SK-N-SH (cell line): Measurements from ENCODE around the gene KIF5C. TPM values are rescaled to one million over a fixed set of nuclear protein-coding genes. Genes with fewer than 3 reads are reported as not detected.

Source experiments
- CTCF ChIA-PET: fragments of 300-600, 350-600 bp; formaldehyde crosslinking; extraction: SDS; loops from one replicate; lab custom pipeline; 2021; lab: Yijun Ruan, JAX
- POLR2A ChIA-PET: fragments of 350-600 bp; sonication (Branson Sonifier 250); formaldehyde crosslinking; extraction: SDS; loops from one replicate; lab custom pipeline; 2020; ENCODE audit warnings: antibody characterized with exemption, inconsistent platforms; lab: Yijun Ruan, JAX
- DNase-seq: peaks from one replicate; pipeline ENCODE4 v3.0.0; 2012
- H2AFZ ChIP-seq: fragments of 200-600 bp; sonication (generic); 2 replicates; pipeline ENCODE4 v1.8.1; 2016; ENCODE audit warnings: antibody characterized with exemption, mild to moderate bottlenecking, low read depth
- H3F3A ChIP-seq: fragments of 200-600 bp; sonication (generic); replicated peaks from 2 replicates; pipeline ENCODE3; 2016; ENCODE audit warnings: antibody characterized with exemption, mild to moderate bottlenecking; ENCODE audit not compliant: insufficient read depth
- H3K27ac ChIP-seq, 2 experiments: fragments of 200-500 bp in 1 of 2; fragments of 200-600 bp in 1 of 2; sonication (Bioruptor generic) in 1 of 2; sonication (generic), shearing (Covaris generic) in 1 of 2; 2 replicates each; pipeline versions ENCODE4 v1.5.1 to v1.6.1; 2014 to 2016; ENCODE audit warnings: low read depth in 2 of 2, inconsistent platforms in 1 of 2, low read length in 1 of 2, mild to moderate bottlenecking in 1 of 2, mixed read lengths in 1 of 2
- H3K27me3 ChIP-seq: fragments of 200-600 bp; sonication (generic), shearing (Covaris generic); 2 replicates; pipeline ENCODE4 v1.6.1; 2016; ENCODE audit warnings: mixed run types; ENCODE audit not compliant: insufficient read depth
- H3K36me3 ChIP-seq, 2 experiments: fragments of 200-500 bp in 1 of 2; fragments of 200-600 bp in 1 of 2; sonication (Bioruptor generic) in 1 of 2; sonication (generic) in 1 of 2; replicated peaks in 1 of 2; 2 replicates each; pipeline versions ENCODE3 to v1.5.1; 2014 to 2016; ENCODE audit warnings: low read length in 1 of 2, mild to moderate bottlenecking in 1 of 2; ENCODE audit not compliant: insufficient read depth in 2 of 2, control insufficient read depth in 1 of 2
- H3K4me1 ChIP-seq, 2 experiments: fragments of 200-500 bp in 1 of 2; fragments of 200-600 bp in 1 of 2; sonication (Bioruptor generic) in 1 of 2; sonication (generic), shearing (Covaris generic) in 1 of 2; 2 replicates each; pipeline versions ENCODE4 v1.5.1 to v1.6.1; 2014 to 2016; ENCODE audit warnings: low read depth in 1 of 2, low read length in 1 of 2, mixed run types in 1 of 2; ENCODE audit not compliant: insufficient read depth in 2 of 2, control insufficient read depth in 1 of 2
- H3K4me2 ChIP-seq: fragments of 200-600 bp; sonication (generic), shearing (Covaris generic); 2 replicates; pipeline ENCODE4 v1.6.1; 2017; ENCODE audit warnings: mixed run types
- H3K4me3 ChIP-seq, 2 experiments: fragments of 200-500 bp in 1 of 2; fragments of 200-600 bp in 1 of 2; sonication (Bioruptor generic) in 1 of 2; sonication (generic), shearing (Covaris generic) in 1 of 2; 2 replicates each; pipeline versions ENCODE4 v1.5.1 to v1.8.1; 2014 to 2016; ENCODE audit warnings: low read depth in 2 of 2, inconsistent platforms in 1 of 2, low read length in 1 of 2, mild to moderate bottlenecking in 1 of 2, mixed read lengths in 1 of 2, moderate library complexity in 1 of 2
- H3K79me2 ChIP-seq: fragments of 200-600 bp; sonication (generic); 2 replicates; pipeline ENCODE4 v1.8.1; 2017; ENCODE audit warnings: mild to moderate bottlenecking; ENCODE audit not compliant: insufficient read depth
- H3K9ac ChIP-seq: fragments of 200-600 bp; sonication (generic); 2 replicates; pipeline ENCODE4 v1.6.1; 2017; ENCODE audit warnings: mixed run types
- H3K9me2 ChIP-seq: fragments of 200-600 bp; sonication (generic); 2 replicates; pipeline ENCODE4 v1.6.1; 2017; ENCODE audit warnings: mixed run types
- H3K9me3 ChIP-seq: fragments of 200-600 bp; sonication (generic); 2 replicates; pipeline ENCODE4 v1.6.1; 2017; ENCODE audit warnings: mixed run types, mild to moderate bottlenecking, moderate library complexity
- H4K20me1 ChIP-seq: fragments of 200-600 bp; sonication (generic); 2 replicates; pipeline ENCODE4 v1.6.1; 2017; ENCODE audit warnings: mild to moderate bottlenecking, mixed run types; ENCODE audit not compliant: insufficient read depth
- ELF1 ChIP-seq: IDR thresholded peaks from 2 replicates; pipeline ENCODE4 v1.4.0; 2012
- EP300 ChIP-seq, 2 experiments: IDR thresholded peaks; 2 replicates each; pipeline versions ENCODE4 v1.4.0 to v1.6.1; 2012; ENCODE audit warnings: borderline replicate concordance in 1 of 2, low read depth in 1 of 2, low read length in 1 of 2
- EZH2phosphoT487 ChIP-seq: fragments of 200-600 bp; sonication (generic); IDR thresholded peaks from 2 replicates; pipeline ENCODE4 v1.6.1; 2017; ENCODE audit warnings: low read depth, mixed run types, mild to moderate bottlenecking, antibody characterized with exemption, moderate library complexity, borderline replicate concordance
- FOXJ3 ChIP-seq: sonication (generic); formaldehyde crosslinking; IDR thresholded peaks from 2 replicates; pipeline ENCODE4 v1.5.1; 2020; ENCODE audit warnings: mild to moderate bottlenecking, missing genetic modification reagents
- FOXM1 ChIP-seq: IDR thresholded peaks from 2 replicates; pipeline ENCODE4 v1.4.0; 2012; ENCODE audit warnings: low read depth, mild to moderate bottlenecking
- GABPA ChIP-seq: IDR thresholded peaks from 2 replicates; pipeline ENCODE4 v1.4.0; 2012; ENCODE audit warnings: low read depth, mild to moderate bottlenecking
- JUND ChIP-seq: IDR thresholded peaks from 2 replicates; pipeline ENCODE4 v1.4.0; 2012
- NFIC ChIP-seq: IDR thresholded peaks from 2 replicates; pipeline ENCODE4 v1.4.0; 2012; ENCODE audit warnings: borderline replicate concordance
- RCOR1 ChIP-seq: fragments of 150-350 bp; IDR thresholded peaks from 2 replicates; pipeline ENCODE4 v1.6.1; 2017; ENCODE audit warnings: antibody characterized with exemption, low read length
- RFX5 ChIP-seq: IDR thresholded peaks from 2 replicates; pipeline ENCODE4 v1.6.1; 2012; ENCODE audit warnings: mild to moderate bottlenecking, improper control_type of control experiment, low read length
- RXRA ChIP-seq: IDR thresholded peaks from 2 replicates; pipeline ENCODE4 v1.4.0; 2012; ENCODE audit warnings: low read depth, mild to moderate bottlenecking, borderline replicate concordance
- SIN3A ChIP-seq: IDR thresholded peaks from 2 replicates; pipeline ENCODE4 v1.6.1; 2012; ENCODE audit warnings: low read depth, mild to moderate bottlenecking, low read length, moderate library complexity, borderline replicate concordance
- TAF1 ChIP-seq: IDR thresholded peaks from 2 replicates; pipeline ENCODE4 v1.6.1; 2012; ENCODE audit warnings: low read depth, mild to moderate bottlenecking, low read length, moderate library complexity, borderline replicate concordance
- TCF12 ChIP-seq: IDR thresholded peaks from 2 replicates; pipeline ENCODE4 v1.4.0; 2012
- TEAD4 ChIP-seq: IDR thresholded peaks from 2 replicates; pipeline ENCODE4 v1.4.0; 2012; ENCODE audit warnings: mild to moderate bottlenecking, borderline replicate concordance; ENCODE audit not compliant: insufficient read depth
- USF1 ChIP-seq: IDR thresholded peaks from 2 replicates; pipeline ENCODE4 v1.4.0; 2012; ENCODE audit warnings: low read depth, borderline replicate concordance
- ZBTB33 ChIP-seq: IDR thresholded peaks from 2 replicates; pipeline ENCODE4 v1.4.0; 2012; ENCODE audit warnings: low read depth, borderline replicate concordance
- WGBS: methylation state at CpG from one replicate; pipeline ENCODE4 v1.1.6; 2017; ENCODE audit warnings: low lambda C conversion rate; 5-methylcytosine and 5-hydroxymethylcytosine counted together
- polyA plus RNA-seq, 3 experiments: library from polyadenylated mRNA; depleted of rRNA; stranded (reverse); fragments of >200 nt; gene quantifications; 2 replicates each; pipeline ENCODE4 v1.2.3, GENCODE V29; 2012
- TF ChIP-seq, protein P1 (sequence below): fragments of 150-350 bp; IDR thresholded peaks from 2 replicates; pipeline ENCODE4 v1.6.1; 2016; ENCODE audit warnings: mild to moderate bottlenecking, low read depth, low read length
- TF ChIP-seq, protein P2 (sequence below): fragments of 150-350 bp; IDR thresholded peaks from 2 replicates; pipeline ENCODE4 v1.6.1; 2017; ENCODE audit warnings: antibody characterized with exemption, low read length, low read depth, borderline replicate concordance

KIF5C gene
- polyA plus RNA-seq, 1 of the 3 experiments (the other 2 are of a cell fraction): 3.9 TPM

- no peak for DNase-seq
- TF ChIP-seq SIN3A (no peak), RFX5 (no peak)
- Histone ChIP-seq H3K4me2 (no peak overlapping the region), H3K4me3 (no peak overlapping the region), H3K9me3 (no peaks in the 10 kb centered on the region), H4K20me1 (no peaks in the 10 kb centered on the region), H3F3A (no peaks in the 10 kb centered on the region), H3K79me2 (no peaks in the 10 kb centered on the region), H3K27ac (no peak overlapping the region), H2AFZ (no peak overlapping the region), H3K27me3 (no peaks in the 10 kb centered on the region), H3K9me2 (no peaks in the 10 kb centered on the region), H3K4me1 (peaks cover 0 to 4% of the 10 kb centered on the region in 2 experiments; a peak in 2 of 4 replicates), H3K9ac (no peak overlapping the region), H3K36me3 (peaks cover 10 to 11% of the 10 kb centered on the region in 2 experiments)
- POLR2A ChIA-PET: no interaction called here
- WGBS: 81% methylated on average over 3 of the region's 3 CpGs
- CTCF ChIA-PET: interaction anchor here (1.3 kb wide), 1 partner anchor 55 kb away, joined by 3 read pairs; no protein-coding TSS in a partner anchor
Measured at GRCh38 chr2:148981781-148982180, 106.8 kb downstream of the KIF5C start.

- POLR2A ChIA-PET: no interaction called here
- no peaks in the 10 kb centered on the region for H3K9me2 ChIP-seq
- DNase-seq: no peak
- H3K79me2 ChIP-seq: no peaks in the 10 kb centered on the region
- peaks cover 10 to 11% of the 10 kb centered on the region in 2 experiments for H3K36me3 ChIP-seq
- peaks cover 0 to 4% of the 10 kb centered on the region in 2 experiments; a peak in 2 of 4 replicates for H3K4me1 ChIP-seq
- WGBS: 100% methylated on average over 4 of the region's 5 CpGs
- H4K20me1 ChIP-seq: no peaks in the 10 kb centered on the region
- H3K4me3 ChIP-seq: no peak overlapping the region
- H3K9ac ChIP-seq: no peak overlapping the region
- no peaks in the 10 kb centered on the region for H3F3A ChIP-seq
- TF ChIP-seq EZH2phosphoT487 (no peak), RCOR1 (no peak), USF1 (no peak), TAF1 (no peak), RFX5 (no peak), ZBTB33 (no peak), ELF1 (no peak), RXRA (no peak), FOXJ3 (no peak), GABPA (no peak), JUND (no peak), NFIC (no peak), TEAD4 (no peak), FOXM1 (no peak), TCF12 (no peak), EP300 (IDR thresholded peaks at IDR 0.05; ENCODE audit: borderline replicate concordance in 1 of 2, low read depth in 1 of 2, low read length in 1 of 2) (no peak)
- TF ChIP-seq, protein P1, sequence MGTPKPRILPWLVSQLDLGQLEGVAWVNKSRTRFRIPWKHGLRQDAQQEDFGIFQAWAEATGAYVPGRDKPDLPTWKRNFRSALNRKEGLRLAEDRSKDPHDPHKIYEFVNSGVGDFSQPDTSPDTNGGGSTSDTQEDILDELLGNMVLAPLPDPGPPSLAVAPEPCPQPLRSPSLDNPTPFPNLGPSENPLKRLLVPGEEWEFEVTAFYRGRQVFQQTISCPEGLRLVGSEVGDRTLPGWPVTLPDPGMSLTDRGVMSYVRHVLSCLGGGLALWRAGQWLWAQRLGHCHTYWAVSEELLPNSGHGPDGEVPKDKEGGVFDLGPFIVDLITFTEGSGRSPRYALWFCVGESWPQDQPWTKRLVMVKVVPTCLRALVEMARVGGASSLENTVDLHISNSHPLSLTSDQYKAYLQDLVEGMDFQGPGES: no peak
- TF ChIP-seq, protein P2, sequence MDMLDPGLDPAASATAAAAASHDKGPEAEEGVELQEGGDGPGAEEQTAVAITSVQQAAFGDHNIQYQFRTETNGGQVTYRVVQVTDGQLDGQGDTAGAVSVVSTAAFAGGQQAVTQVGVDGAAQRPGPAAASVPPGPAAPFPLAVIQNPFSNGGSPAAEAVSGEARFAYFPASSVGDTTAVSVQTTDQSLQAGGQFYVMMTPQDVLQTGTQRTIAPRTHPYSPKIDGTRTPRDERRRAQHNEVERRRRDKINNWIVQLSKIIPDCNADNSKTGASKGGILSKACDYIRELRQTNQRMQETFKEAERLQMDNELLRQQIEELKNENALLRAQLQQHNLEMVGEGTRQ: no peak
- H3K27ac ChIP-seq: no peak overlapping the region
- H2AFZ ChIP-seq: no peak overlapping the region
- H3K27me3 ChIP-seq: no peaks in the 10 kb centered on the region
- CTCF ChIA-PET: no interaction called here
- no peak overlapping the region for H3K4me2 ChIP-seq
- H3K9me3 ChIP-seq: no peaks in the 10 kb centered on the region
Measured at GRCh38 chr2:148982282-148982681, 107.3 kb downstream of the KIF5C start.
